ENCODE data around the gene PLCD3. TPM values are rescaled to one million over a fixed set of nuclear protein-coding genes. Genes with fewer than 3 reads are reported as not detected.

The PLCD3 gene
- total and polyA plus RNA-seq, 2 of the 4 experiments (the other 2 are of a cell fraction), result 5.6 to 36.6 TPM

GRCh38 chr17:45155029-45155428, 22.7 kb upstream of the PLCD3 start:
- TF ChIP-seq FOS (IDR thresholded peaks at IDR 0.05; ENCODE audit: low read depth, low read length) (no peak), MAFK (IDR thresholded peaks at IDR 0.05; ENCODE audit: low read depth, low read length) (no peak), RFX5 (IDR thresholded peaks at IDR 0.05; ENCODE audit: low read depth, low read length) (no peak), POLR2A (IDR thresholded peaks at IDR 0.05; ENCODE audit: low read depth, low read length) (no peak), CHD1 (IDR thresholded peaks at IDR 0.05; ENCODE audit: low read depth, low read length) (no peak), RCOR1 (IDR thresholded peaks at IDR 0.05; ENCODE audit: insufficient replicate concordance, low read length) (no peak), ELK1 (IDR thresholded peaks at IDR 0.05; ENCODE audit: borderline replicate concordance, low read depth, low read length) (no peak), SMC3 (IDR thresholded peaks at IDR 0.05; ENCODE audit: low read depth, low read length) (no peak), CEBPB (IDR thresholded peaks at IDR 0.05; ENCODE audit: low read depth, low read length) (no peak), BHLHE40 (IDR thresholded peaks at IDR 0.05; ENCODE audit: low read depth, low read length) (no peak), MAZ (IDR thresholded peaks at IDR 0.05; ENCODE audit: borderline replicate concordance, low read depth, low read length) (no peak), USF2 (IDR thresholded peaks at IDR 0.05; ENCODE audit: low read depth, low read length) (no peak)
- Histone ChIP-seq H3K79me1 (ENCODE audit: low read depth in 1 of 2, low read length in 2 of 2) (peaks cover 17 to 58% of the 10 kb centered on the region in 2 experiments), H3K9me1 (ENCODE audit: insufficient read depth, low read length) (peaks cover 8% of the 10 kb centered on the region), H2BK120ac (ENCODE audit: low read depth, low read length) (no peak overlapping the region), H3K9ac (ENCODE audit: low read depth, low read length) (no peak overlapping the region), H3K27me3 (ENCODE audit: control insufficient read depth, insufficient read depth, low read length) (no peaks in the 10 kb centered on the region), H2AK9ac (replicated peaks; ENCODE audit: low read depth, low read length, poor library complexity) (no peak overlapping the region), H3K36me3 (ENCODE audit: control insufficient read depth, insufficient read depth, low read length) (no peaks in the 10 kb centered on the region), H3K4me3 (ENCODE audit: insufficient read depth, low read depth, low read length) (no peak overlapping the region), H3K23ac (ENCODE audit: low read depth, low read length) (no peak overlapping the region), H2AFZ (replicated peaks; ENCODE audit: low read length, poor library complexity) (no peak overlapping the region), H4K8ac (ENCODE audit: low read depth in 2 of 2, low read length in 2 of 2) (no peak overlapping the region), H3K4ac (ENCODE audit: low read depth, low read length) (no peak overlapping the region), H4K20me1 (ENCODE audit: insufficient read depth, low read length) (peaks cover 33% of the 10 kb centered on the region), H3K9me3 (ENCODE audit: control insufficient read depth, insufficient read depth, low read length) (no peaks in the 10 kb centered on the region), H3K4me2 (ENCODE audit: low read depth, low read length) (no peak overlapping the region), H2BK5ac (ENCODE audit: low read depth, low read length, poor library complexity, severe bottlenecking) (no peak overlapping the region), H2BK20ac (ENCODE audit: low read depth, low read length) (no peak overlapping the region), H2BK15ac (ENCODE audit: low read depth, low read length) (no peak overlapping the region), H3K4me1 (ENCODE audit: control insufficient read depth, insufficient read depth, low read length) (peaks cover 10% of the 10 kb centered on the region), H4K91ac (ENCODE audit: insufficient read depth, low read depth, low read length) (no peak overlapping the region), H3K56ac (ENCODE audit: extremely low read depth, insufficient read depth, low read length) (no peak overlapping the region), H3K18ac (ENCODE audit: low read depth, low read length) (no peak overlapping the region), H4K5ac (ENCODE audit: low read depth, low read length) (no peak overlapping the region), H3K14ac (replicated peaks; ENCODE audit: low read depth, low read length) (no peak overlapping the region), H2AK5ac (ENCODE audit: low read depth, low read length) (no peak overlapping the region), H3K27ac (ENCODE audit: insufficient read depth, low read length) (no peak overlapping the region)
- no peak for DNase-seq
- CTCF ChIA-PET, result interaction anchor here (0.6 to 1.6 kb wide), 2 partner anchors 20 to 64 kb away, joined by 4 to 9 read pairs; partner anchors contain the start of gene ACBD4
- WGBS, 2 experiments (ENCODE audit: extremely low coverage in 2 of 2, insufficient read length in 1 of 2), result no CpG with 5 or more reads among the region's 4 CpGs
- intact Hi-C loops (cut with micrococcal nuclease), result no loop called here
- BruUV-seq (replicated peaks), result no TSS peak
- POLR2A ChIA-PET (ENCODE audit: unreplicated experiment), result interaction anchor here (0.6 kb wide), 4 partner anchors 26 to 227 kb away, joined by 3 to 5 read pairs (median 4); no protein-coding TSS in a partner anchor
- in situ Hi-C loops (cut with MboI; ENCODE audit: low sequenced_read_pairs), result no loop called here
- ATAC-seq (ENCODE audit: low read depth), result no peak
- dilution Hi-C loops (cut with HindIII; ENCODE audit: low sequenced_read_pairs, unreplicated experiment), result no loop called here
